ENCODE data around the gene LHFPL3.

DNA sequence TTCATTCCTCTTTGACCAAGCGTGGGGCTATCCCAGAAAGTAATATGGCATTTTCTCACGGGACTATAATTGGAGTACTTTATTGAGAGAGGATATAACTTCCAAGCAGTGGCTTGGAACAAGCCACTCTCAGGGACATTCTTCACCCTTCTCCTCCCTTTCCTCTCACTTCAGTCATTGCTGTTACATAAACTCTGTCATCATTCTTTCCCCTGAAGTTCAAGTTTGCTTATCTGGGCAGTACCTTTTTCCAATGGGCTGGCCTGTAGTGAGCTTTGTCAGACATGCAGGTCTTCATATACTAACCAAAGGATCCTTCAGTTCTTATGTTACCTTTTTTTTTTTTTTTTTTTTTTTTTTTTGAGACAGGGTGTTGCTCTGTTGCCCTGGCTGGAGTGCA, 626.9 kb downstream of the LHFPL3 start:
- TF ChIP-seq CTCF (IDR thresholded peaks at IDR 0.05): no peak
- TF ChIP-seq ZFX (IDR thresholded peaks at IDR 0.05; ENCODE audit: borderline replicate concordance): no peak
